Measurements from ENCODE around the gene GSC2. TPM values are rescaled to one million over a fixed set of nuclear protein-coding genes. Genes with fewer than 3 reads are reported as not detected.

Gene GSC2
- total and polyA plus RNA-seq, 9 of the 15 experiments (the other 6 are each of a cell fraction or from before 2014, with no cell fraction given): not detected

GRCh38 chr22:19151329-19152191 lies 1.5 kb upstream of the GSC2 start (continued):
- TF ChIP-seq ELF1 (tag; IDR thresholded peaks at IDR 0.05) (no peak), KDM5B (IDR thresholded peaks at IDR 0.05; ENCODE audit: insufficient replicate concordance, low read depth, low read length) (peak; percentile 52), SAP30 (IDR thresholded peaks at IDR 0.05; ENCODE audit: borderline replicate concordance, insufficient read depth, low read depth, low read length, poor library complexity, severe bottlenecking) (peak; percentile 20), HDGF (IDR thresholded peaks at IDR 0.05) (no peak), KAT7 (CRISPR knock-in tag; IDR thresholded peaks at IDR 0.05; ENCODE audit: borderline replicate concordance) (no peak), JUNB (CRISPR knock-in tag; conservative IDR thresholded peaks at IDR 0.05) (0 out of 2 replicates have a peak, but pooled peaks have one; percentile 9), FOXP1 (CRISPR knock-in tag; IDR thresholded peaks at IDR 0.05) (no peak), RBM14 (IDR thresholded peaks at IDR 0.05; ENCODE audit: borderline replicate concordance, insufficient read depth, low read depth, low read length) (no peak), CGGBP1 (CRISPR knock-in tag; IDR thresholded peaks at IDR 0.05) (no peak), CTBP1 (IDR thresholded peaks at IDR 0.05; ENCODE audit: borderline replicate concordance) (0 out of 2 replicates have a peak, but pooled peaks have one; percentile 36), FOS (IDR thresholded peaks at IDR 0.05; ENCODE audit: extremely low read depth, insufficient read length) (no peak), MCM2 (IDR thresholded peaks at IDR 0.05; ENCODE audit: low read depth) (0 out of 2 replicates have a peak, but pooled peaks have one; percentile 25), CBX3 (IDR thresholded peaks at IDR 0.05; ENCODE audit: borderline replicate concordance in 1 of 2, low read length in 2 of 2) (peak in 1 of 2 experiments; percentile 84; a peak in 2 of 3 replicates), RBM25 (IDR thresholded peaks at IDR 0.05; ENCODE audit: low read depth, low read length, severe bottlenecking) (peak; percentile 94), HLTF (IDR thresholded peaks at IDR 0.05) (peak; percentile 98)
- TF ChIP-seq, protein P1, sequence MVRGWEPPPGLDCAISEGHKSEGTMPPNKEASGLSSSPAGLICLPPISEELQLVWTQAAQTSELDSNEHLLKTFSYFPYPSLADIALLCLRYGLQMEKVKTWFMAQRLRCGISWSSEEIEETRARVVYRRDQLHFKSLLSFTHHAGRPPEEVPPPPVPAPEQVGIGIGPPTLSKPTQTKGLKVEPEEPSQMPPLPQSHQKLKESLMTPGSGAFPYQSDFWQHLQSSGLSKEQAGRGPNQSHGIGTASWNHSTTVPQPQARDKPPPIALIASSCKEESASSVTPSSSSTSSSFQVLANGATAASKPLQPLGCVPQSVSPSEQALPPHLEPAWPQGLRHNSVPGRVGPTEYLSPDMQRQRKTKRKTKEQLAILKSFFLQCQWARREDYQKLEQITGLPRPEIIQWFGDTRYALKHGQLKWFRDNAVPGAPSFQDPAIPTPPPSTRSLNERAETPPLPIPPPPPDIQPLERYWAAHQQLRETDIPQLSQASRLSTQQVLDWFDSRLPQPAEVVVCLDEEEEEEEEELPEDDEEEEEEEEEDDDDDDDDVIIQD (CRISPR knock-in tag; IDR thresholded peaks at IDR 0.05): peak; percentile 45; the same call in 1 of the 2 replicates
- TF ChIP-seq, protein P2, sequence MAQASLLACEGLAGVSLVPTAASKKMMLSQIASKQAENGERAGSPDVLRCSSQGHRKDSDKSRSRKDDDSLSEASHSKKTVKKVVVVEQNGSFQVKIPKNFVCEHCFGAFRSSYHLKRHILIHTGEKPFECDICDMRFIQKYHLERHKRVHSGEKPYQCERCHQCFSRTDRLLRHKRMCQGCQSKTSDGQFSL (CRISPR knock-in tag; IDR thresholded peaks at IDR 0.05): no peak
- TF ChIP-seq, protein P2 (tag; IDR thresholded peaks at IDR 0.05): 0 out of 4 replicates have a peak, but pooled peaks of 1 of the 2 experiments have one; percentile 27
- TF ChIP-seq, protein P3, sequence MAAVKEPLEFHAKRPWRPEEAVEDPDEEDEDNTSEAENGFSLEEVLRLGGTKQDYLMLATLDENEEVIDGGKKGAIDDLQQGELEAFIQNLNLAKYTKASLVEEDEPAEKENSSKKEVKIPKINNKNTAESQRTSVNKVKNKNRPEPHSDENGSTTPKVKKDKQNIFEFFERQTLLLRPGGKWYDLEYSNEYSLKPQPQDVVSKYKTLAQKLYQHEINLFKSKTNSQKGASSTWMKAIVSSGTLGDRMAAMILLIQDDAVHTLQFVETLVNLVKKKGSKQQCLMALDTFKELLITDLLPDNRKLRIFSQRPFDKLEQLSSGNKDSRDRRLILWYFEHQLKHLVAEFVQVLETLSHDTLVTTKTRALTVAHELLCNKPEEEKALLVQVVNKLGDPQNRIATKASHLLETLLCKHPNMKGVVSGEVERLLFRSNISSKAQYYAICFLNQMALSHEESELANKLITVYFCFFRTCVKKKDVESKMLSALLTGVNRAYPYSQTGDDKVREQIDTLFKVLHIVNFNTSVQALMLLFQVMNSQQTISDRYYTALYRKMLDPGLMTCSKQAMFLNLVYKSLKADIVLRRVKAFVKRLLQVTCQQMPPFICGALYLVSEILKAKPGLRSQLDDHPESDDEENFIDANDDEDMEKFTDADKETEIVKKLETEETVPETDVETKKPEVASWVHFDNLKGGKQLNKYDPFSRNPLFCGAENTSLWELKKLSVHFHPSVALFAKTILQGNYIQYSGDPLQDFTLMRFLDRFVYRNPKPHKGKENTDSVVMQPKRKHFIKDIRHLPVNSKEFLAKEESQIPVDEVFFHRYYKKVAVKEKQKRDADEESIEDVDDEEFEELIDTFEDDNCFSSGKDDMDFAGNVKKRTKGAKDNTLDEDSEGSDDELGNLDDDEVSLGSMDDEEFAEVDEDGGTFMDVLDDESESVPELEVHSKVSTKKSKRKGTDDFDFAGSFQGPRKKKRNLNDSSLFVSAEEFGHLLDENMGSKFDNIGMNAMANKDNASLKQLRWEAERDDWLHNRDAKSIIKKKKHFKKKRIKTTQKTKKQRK (IDR thresholded peaks at IDR 0.05; ENCODE audit: borderline replicate concordance, low read depth, low read length): peak; percentile 63; the same call in 1 of the 2 replicates

Data from K562 (cell line).